ENCODE data around the gene TMEM225B. TPM values are rescaled to one million over a fixed set of nuclear protein-coding genes. Genes with fewer than 3 reads are reported as not detected.
A peak's percentile ranks its signal among the peaks of the same experiment; 100 is the strongest.

TMEM225B gene
- total RNA-seq, 1 donor, result 0.72 TPM

DNA sequence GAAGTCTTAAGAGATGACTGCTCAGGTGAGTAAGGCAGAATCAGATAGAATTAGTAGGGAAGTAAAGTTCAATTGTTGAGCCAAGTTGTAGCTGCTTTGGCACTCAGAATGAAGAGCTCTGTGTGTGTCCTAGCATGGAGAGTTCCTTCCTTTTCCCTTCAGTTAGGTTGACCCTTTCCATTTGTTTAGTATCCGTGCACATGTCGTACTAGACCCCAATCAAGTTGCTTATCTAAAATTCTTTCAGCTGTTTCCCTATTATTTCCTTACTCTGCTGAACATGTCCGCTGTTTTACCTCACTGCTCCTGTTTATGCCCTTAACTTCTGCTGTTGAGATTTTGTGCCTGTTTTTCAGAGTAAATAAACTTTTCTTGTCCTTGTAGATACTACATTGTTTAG, 26.3 kb upstream of the TMEM225B start:
- Histone ChIP-seq H3K9me3 (ENCODE audit: low read depth, low read length) (no peaks in the 10 kb centered on the region), H4K20me1 (ENCODE audit: insufficient read depth, low read length) (peaks cover 15% of the 10 kb centered on the region), H3K79me2 (ENCODE audit: insufficient read depth, low read length) (peaks cover 22% of the 10 kb centered on the region), H3K4me2 (ENCODE audit: insufficient read depth, low read length) (no peak overlapping the region), H3K36me3 (ENCODE audit: insufficient read depth, low read length) (peaks cover 55% of the 10 kb centered on the region), H3K27ac (ENCODE audit: low read depth, low read length) (no peak overlapping the region), H3K4me3 (ENCODE audit: insufficient read depth, low read length) (no peak overlapping the region), H2AFZ (ENCODE audit: low read length) (no peak overlapping the region), H3K4me1 (ENCODE audit: insufficient read depth, low read length) (no peaks in the 10 kb centered on the region), H3K27me3 (ENCODE audit: insufficient read depth, low read length) (no peaks in the 10 kb centered on the region)
- no peak for DNase-seq (ENCODE audit: insufficient read length, low spot score, missing footprints)
- TF ChIP-seq, protein P1, sequence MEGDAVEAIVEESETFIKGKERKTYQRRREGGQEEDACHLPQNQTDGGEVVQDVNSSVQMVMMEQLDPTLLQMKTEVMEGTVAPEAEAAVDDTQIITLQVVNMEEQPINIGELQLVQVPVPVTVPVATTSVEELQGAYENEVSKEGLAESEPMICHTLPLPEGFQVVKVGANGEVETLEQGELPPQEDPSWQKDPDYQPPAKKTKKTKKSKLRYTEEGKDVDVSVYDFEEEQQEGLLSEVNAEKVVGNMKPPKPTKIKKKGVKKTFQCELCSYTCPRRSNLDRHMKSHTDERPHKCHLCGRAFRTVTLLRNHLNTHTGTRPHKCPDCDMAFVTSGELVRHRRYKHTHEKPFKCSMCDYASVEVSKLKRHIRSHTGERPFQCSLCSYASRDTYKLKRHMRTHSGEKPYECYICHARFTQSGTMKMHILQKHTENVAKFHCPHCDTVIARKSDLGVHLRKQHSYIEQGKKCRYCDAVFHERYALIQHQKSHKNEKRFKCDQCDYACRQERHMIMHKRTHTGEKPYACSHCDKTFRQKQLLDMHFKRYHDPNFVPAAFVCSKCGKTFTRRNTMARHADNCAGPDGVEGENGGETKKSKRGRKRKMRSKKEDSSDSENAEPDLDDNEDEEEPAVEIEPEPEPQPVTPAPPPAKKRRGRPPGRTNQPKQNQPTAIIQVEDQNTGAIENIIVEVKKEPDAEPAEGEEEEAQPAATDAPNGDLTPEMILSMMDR (IDR thresholded peaks at IDR 0.05; ENCODE audit: extremely low read depth, low read depth, low read length), result no peak

DNA sequence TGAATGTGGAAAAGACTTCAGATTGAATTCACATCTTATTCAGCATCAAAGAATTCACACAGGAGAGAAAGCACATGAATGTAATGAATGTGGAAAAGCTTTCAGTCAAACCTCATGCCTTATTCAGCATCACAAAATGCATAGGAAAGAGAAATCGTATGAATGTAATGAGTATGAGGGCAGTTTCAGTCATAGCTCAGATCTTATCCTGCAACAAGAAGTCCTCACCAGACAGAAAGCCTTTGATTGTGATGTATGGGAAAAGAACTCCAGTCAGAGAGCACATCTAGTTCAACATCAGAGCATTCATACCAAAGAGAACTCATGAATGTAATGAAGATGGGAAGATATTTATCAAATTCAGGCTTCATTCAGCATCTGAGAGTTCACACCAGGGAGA, 24.8 kb upstream of the TMEM225B start:
- peaks cover 4% of the 10 kb centered on the region for H3K4me1 ChIP-seq (ENCODE audit: insufficient read depth, low read length)
- H2AFZ ChIP-seq (ENCODE audit: low read length), result no peak overlapping the region
- no peak for DNase-seq (ENCODE audit: insufficient read length, low spot score, missing footprints)
- H3K9me3 ChIP-seq (ENCODE audit: low read depth, low read length), result no peaks in the 10 kb centered on the region
- H3K27me3 ChIP-seq (ENCODE audit: insufficient read depth, low read length), result no peaks in the 10 kb centered on the region
- TF ChIP-seq, protein P1 (IDR thresholded peaks at IDR 0.05; ENCODE audit: extremely low read depth, low read depth, low read length), result no peak
- peaks cover 55% of the 10 kb centered on the region for H3K36me3 ChIP-seq (ENCODE audit: insufficient read depth, low read length)
- no peak overlapping the region for H3K27ac ChIP-seq (ENCODE audit: low read depth, low read length)
- peaks cover 15% of the 10 kb centered on the region for H4K20me1 ChIP-seq (ENCODE audit: insufficient read depth, low read length)
- H3K79me2 ChIP-seq (ENCODE audit: insufficient read depth, low read length), result peaks cover 15% of the 10 kb centered on the region
- H3K4me2 ChIP-seq (ENCODE audit: insufficient read depth, low read length), result no peak overlapping the region
- no peak overlapping the region for H3K4me3 ChIP-seq (ENCODE audit: insufficient read depth, low read length)

DNA sequence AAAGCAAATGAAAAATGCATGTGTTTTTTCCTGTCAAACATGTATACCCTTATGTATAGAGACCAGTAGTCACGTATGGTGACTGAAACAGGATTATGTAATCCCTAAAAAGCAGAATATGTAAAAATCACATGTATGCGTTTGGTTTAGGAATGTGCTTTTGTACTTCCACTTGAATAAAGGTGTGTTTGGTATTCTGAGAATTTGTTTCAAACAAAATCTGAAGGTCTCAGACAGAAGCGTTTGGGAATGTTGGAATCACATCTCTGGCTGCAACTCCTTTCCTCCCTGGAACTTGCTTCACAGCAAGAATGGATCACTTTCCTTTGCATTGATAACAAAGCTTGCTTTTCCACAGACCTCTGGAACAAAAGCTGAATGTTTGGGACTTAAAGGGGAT, 21.8 kb upstream of the TMEM225B start:
- peaks cover 17% of the 10 kb centered on the region for H3K4me1 ChIP-seq (ENCODE audit: insufficient read depth, low read length)
- no peak overlapping the region for H3K4me2 ChIP-seq (ENCODE audit: insufficient read depth, low read length)
- TF ChIP-seq, protein P1 (IDR thresholded peaks at IDR 0.05; ENCODE audit: extremely low read depth, low read depth, low read length), result no peak
- no peak overlapping the region for H2AFZ ChIP-seq (ENCODE audit: low read length)
- DNase-seq (ENCODE audit: insufficient read length, low spot score, missing footprints), result peak; percentile 42
- no peak overlapping the region for H3K4me3 ChIP-seq (ENCODE audit: insufficient read depth, low read length)
- H3K79me2 ChIP-seq (ENCODE audit: insufficient read depth, low read length), result no peaks in the 10 kb centered on the region
- H3K9me3 ChIP-seq (ENCODE audit: low read depth, low read length), result no peaks in the 10 kb centered on the region
- no peaks in the 10 kb centered on the region for H3K27me3 ChIP-seq (ENCODE audit: insufficient read depth, low read length)
- H4K20me1 ChIP-seq (ENCODE audit: insufficient read depth, low read length), result peaks cover 8% of the 10 kb centered on the region
- H3K27ac ChIP-seq (ENCODE audit: low read depth, low read length), result no peak overlapping the region
- peaks cover 31% of the 10 kb centered on the region for H3K36me3 ChIP-seq (ENCODE audit: insufficient read depth, low read length)

DNA sequence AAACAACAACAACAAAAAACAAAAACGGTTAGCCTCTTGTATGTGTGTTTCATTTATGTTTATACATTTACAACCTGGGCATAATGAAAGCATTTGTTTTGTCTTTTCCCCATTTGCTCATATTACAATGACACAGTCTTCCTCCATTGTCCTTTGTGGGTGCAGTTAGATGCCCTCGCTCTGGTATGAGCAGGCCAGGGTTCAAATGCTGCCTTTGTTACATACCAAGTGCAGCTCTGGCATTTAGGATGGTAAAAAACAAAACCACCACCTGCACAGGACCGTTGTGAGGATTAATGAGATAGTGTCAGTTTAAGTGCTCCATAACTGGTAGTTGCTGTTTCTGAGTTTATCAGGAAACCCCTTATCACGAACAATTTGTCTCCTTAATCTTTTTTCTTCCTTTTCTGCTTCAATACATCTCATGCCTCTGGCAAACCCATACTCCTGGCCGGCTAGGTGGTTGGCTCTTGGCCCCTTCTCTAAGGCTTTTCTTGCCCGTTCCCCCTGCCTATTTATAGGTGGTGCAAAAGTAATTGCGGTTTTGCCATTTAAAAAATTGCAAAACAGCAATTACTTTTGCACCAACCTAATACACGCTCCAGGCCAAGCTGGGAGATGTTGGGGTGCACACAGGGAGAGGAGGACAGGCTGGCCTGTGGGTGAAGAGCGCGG, 18.6 kb upstream of the TMEM225B start:
- H3K4me1 ChIP-seq (ENCODE audit: insufficient read depth, low read length), result peaks cover 17% of the 10 kb centered on the region
- H2AFZ ChIP-seq (ENCODE audit: low read length), result peak overlapping the region; percentile 92
- H3K36me3 ChIP-seq (ENCODE audit: insufficient read depth, low read length), result peaks cover 6% of the 10 kb centered on the region
- peaks cover 3% of the 10 kb centered on the region for H3K27me3 ChIP-seq (ENCODE audit: insufficient read depth, low read length)
- DNase-seq (ENCODE audit: insufficient read length, low spot score, missing footprints), result peak; percentile 44
- no peaks in the 10 kb centered on the region for H3K79me2 ChIP-seq (ENCODE audit: insufficient read depth, low read length)
- peak overlapping the region; percentile 94 for H3K4me2 ChIP-seq (ENCODE audit: insufficient read depth, low read length)
- peak overlapping the region; percentile 76 for H3K4me3 ChIP-seq (ENCODE audit: insufficient read depth, low read length)
- no peak overlapping the region for H3K27ac ChIP-seq (ENCODE audit: low read depth, low read length)
- TF ChIP-seq, protein P1 (IDR thresholded peaks at IDR 0.05; ENCODE audit: extremely low read depth, low read depth, low read length), result no peak
- no peaks in the 10 kb centered on the region for H3K9me3 ChIP-seq (ENCODE audit: low read depth, low read length)
- peaks cover 6% of the 10 kb centered on the region for H4K20me1 ChIP-seq (ENCODE audit: insufficient read depth, low read length)
